Measurements from ENCODE around the gene CEACAM5. TPM values are rescaled to one million over a fixed set of nuclear protein-coding genes. Genes with fewer than 3 reads are reported as not detected.
"Not testable (repeated sequence)": the region's sequence is repeated elsewhere in the genome, so short reads cannot be mapped to it uniquely, and the experiment has no call there.

Gene CEACAM5
- total RNA-seq, 4 donors from 2014 or later, result 4.1 to 19.6 (median 14.0) TPM

GRCh38 chr19:41703602-41704293, 4.7 kb upstream of the CEACAM5 start:
- no peak overlapping the region for H3K27ac ChIP-seq
- H3K4me1 ChIP-seq, result no peaks in the 10 kb centered on the region
- H3K9me3 ChIP-seq, result no peaks in the 10 kb centered on the region
- peak in 1 of 2 donors; percentile 45 for DNase-seq (ENCODE audit: low spot score in 2 of 2)
- H3K27me3 ChIP-seq, result peaks cover 71% of the 10 kb centered on the region
- TF ChIP-seq EP300 (IDR thresholded peaks at IDR 0.05) (no peak), CTCF (IDR thresholded peaks at IDR 0.05) (no peak), POLR2A (IDR thresholded peaks at IDR 0.05) (no peak), POLR2AphosphoS5 (IDR thresholded peaks at IDR 0.05) (no peak)
- WGBS, result 69% methylated on average over 6 of the region's 8 CpGs
- no peaks in the 10 kb centered on the region for H3K36me3 ChIP-seq
- no peak overlapping the region for H3K4me3 ChIP-seq

- 34% methylated on average over 5 of the region's 10 CpGs for whole genome bisulfite sequencing
- Histone ChIP-seq H3K4me1 (no peaks in the 10 kb centered on the region), H3K4me3 (no peak overlapping the region), H3K9me3 (no peaks in the 10 kb centered on the region), H3K27ac (no peak overlapping the region), H3K36me3 (no peaks in the 10 kb centered on the region), H3K27me3 (peaks cover 70% of the 10 kb centered on the region)
- peak in 1 of 2 donors; percentile 75 for DNase-seq (ENCODE audit: low spot score in 2 of 2)
- TF ChIP-seq POLR2A (IDR thresholded peaks at IDR 0.05) (no peak), CTCF (IDR thresholded peaks at IDR 0.05) (no peak), EP300 (IDR thresholded peaks at IDR 0.05) (no peak), POLR2AphosphoS5 (IDR thresholded peaks at IDR 0.05) (no peak)
Measured at GRCh38 chr19:41705393-41706174, 2.8 kb upstream of the CEACAM5 start.

GRCh38 chr19:41706741-41707501, 1.5 kb upstream of the CEACAM5 start:
- WGBS, result 6% methylated on average over 21 of the region's 26 CpGs
- Histone ChIP-seq H3K4me1 (no peaks in the 10 kb centered on the region), H3K27ac (no peak overlapping the region), H3K4me3 (no peak overlapping the region), H3K36me3 (no peaks in the 10 kb centered on the region), H3K9me3 (no peaks in the 10 kb centered on the region), H3K27me3 (peaks cover 59% of the 10 kb centered on the region)
- no peak for TF ChIP-seq POLR2A (IDR thresholded peaks at IDR 0.05)
- peak; percentile 27 to 66 for TF ChIP-seq CTCF (IDR thresholded peaks at IDR 0.05)
- DNase-seq (ENCODE audit: low spot score in 2 of 2), result peak in 1 of 2 donors; percentile 77

GRCh38 chr19:41707502-41707812, 969 bp upstream of the CEACAM5 start:
- H3K27me3 ChIP-seq, result peaks cover 58% of the 10 kb centered on the region

GRCh38 chr19:41707871-41708371, 505 bp upstream of the CEACAM5 start:
- H3K27me3 ChIP-seq, result peaks cover 58% of the 10 kb centered on the region

More at GRCh38 chr19:41707502-41707812, 969 bp upstream of the CEACAM5 start:
- TF ChIP-seq POLR2AphosphoS5 (IDR thresholded peaks at IDR 0.05) (no peak), POLR2A (IDR thresholded peaks at IDR 0.05) (no peak)
- Histone ChIP-seq H3K4me1 (no peaks in the 10 kb centered on the region), H3K27ac (no peak overlapping the region), H3K9me3 (no peaks in the 10 kb centered on the region), H3K36me3 (no peaks in the 10 kb centered on the region), H3K4me3 (no peak overlapping the region)
- 55% methylated on average over 4 of the region's 5 CpGs for WGBS
- no peak for DNase-seq (ENCODE audit: low spot score in 2 of 2)

GRCh38 chr19:41709516-41709915, 1.1 kb downstream of the CEACAM5 start:
- not testable (repeated sequence) for H3K36me3 ChIP-seq, H3K4me3 ChIP-seq, H3K27ac ChIP-seq, H3K4me1 ChIP-seq, H3K9me3 ChIP-seq
- DNase-seq (ENCODE audit: low spot score in 2 of 2), result peak in 1 of 2 donors; percentile 54
- WGBS, result 90% methylated on average over 8 of the region's 8 CpGs
- peaks cover 49% of the 10 kb centered on the region for H3K27me3 ChIP-seq

More at GRCh38 chr19:41707871-41708371, 505 bp upstream of the CEACAM5 start:
- H3K9me3 ChIP-seq, result no peaks in the 10 kb centered on the region
- no peaks in the 10 kb centered on the region for H3K4me1 ChIP-seq
- no peak for TF ChIP-seq CTCF (IDR thresholded peaks at IDR 0.05)
- H3K36me3 ChIP-seq, result no peaks in the 10 kb centered on the region
- H3K4me3 ChIP-seq, result no peak overlapping the region
- H3K27ac ChIP-seq, result no peak overlapping the region
- 85% methylated on average over 5 of the region's 5 CpGs for WGBS
- DNase-seq (ENCODE audit: low spot score in 2 of 2), result peak in 1 of 2 donors; percentile 56
